Measurements from ENCODE around the gene KRTAP4-12.
"Not testable (repeated sequence)": the region's sequence is repeated elsewhere in the genome, so short reads cannot be mapped to it uniquely, and the experiment has no call there.

The KRTAP4-12 gene

GRCh38 chr17:41123991-41124371, at the start of gene KRTAP4-12:
TSS of gene KRTAP4-12 (minus strand) at chr17:41124182. CDS start at chr17:41124122, 60 bp downstream.
- not testable (repeated sequence) for DNase-seq

DNA sequence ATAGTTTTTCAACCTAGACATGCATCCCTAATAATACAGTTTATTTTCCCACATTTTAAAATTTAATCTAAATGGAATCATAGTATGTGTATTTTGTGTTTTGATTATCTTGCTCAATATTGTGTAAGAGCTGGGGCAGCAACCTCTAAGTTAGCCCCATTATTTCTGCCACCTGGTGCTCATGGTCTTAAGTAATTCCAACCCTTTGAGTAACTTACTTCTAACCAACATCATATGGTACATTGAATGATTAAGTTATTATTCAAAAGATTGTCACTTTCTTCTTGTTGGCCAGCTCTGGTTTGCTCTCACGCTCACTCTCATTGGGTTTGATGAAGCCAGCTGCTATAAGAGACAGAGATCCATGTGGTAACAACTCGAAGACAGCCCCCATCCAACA, 47.9 kb upstream of the KRTAP4-12 start:
- no peak for DNase-seq

- no peak for DNase-seq
Measured at GRCh38 chr17:41168121-41168520, 44.1 kb upstream of the KRTAP4-12 start, which contains the start of gene KRTAP4-3. TSS of gene KRTAP4-3 (minus strand) at chr17:41168221. CDS start at chr17:41168172, 49 bp downstream.

- no peak for DNase-seq
Measured at GRCh38 chr17:41167561-41167960, 43.6 kb upstream of the KRTAP4-12 start.

DNA sequence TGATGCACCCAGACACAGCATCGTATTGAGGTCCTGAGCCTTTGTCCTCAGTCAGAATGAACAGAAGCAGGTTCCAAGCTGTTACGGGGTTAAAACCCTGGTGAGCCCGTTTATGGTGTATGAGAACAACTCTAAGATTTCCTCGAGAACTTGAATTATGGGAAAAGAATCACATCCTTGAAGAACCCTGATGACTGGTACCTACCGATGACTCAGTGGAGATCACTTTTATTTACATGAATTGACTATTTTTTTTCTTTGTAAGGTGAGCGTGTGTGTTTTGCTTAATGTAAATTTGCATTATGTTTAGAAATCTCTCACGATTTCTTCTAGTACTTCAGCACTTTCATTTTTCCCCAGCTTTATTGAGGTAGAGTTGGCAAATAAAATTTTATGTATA, 39.8 kb upstream of the KRTAP4-12 start:
- DNase-seq = no peak

- DNase-seq = no peak
Measured at GRCh38 chr17:41160648-41161047, 36.7 kb upstream of the KRTAP4-12 start, which contains the start of gene KRTAP4-4. TSS of gene KRTAP4-4 (minus strand) at chr17:41160748. CDS start at chr17:41160691, 57 bp downstream.

DNA sequence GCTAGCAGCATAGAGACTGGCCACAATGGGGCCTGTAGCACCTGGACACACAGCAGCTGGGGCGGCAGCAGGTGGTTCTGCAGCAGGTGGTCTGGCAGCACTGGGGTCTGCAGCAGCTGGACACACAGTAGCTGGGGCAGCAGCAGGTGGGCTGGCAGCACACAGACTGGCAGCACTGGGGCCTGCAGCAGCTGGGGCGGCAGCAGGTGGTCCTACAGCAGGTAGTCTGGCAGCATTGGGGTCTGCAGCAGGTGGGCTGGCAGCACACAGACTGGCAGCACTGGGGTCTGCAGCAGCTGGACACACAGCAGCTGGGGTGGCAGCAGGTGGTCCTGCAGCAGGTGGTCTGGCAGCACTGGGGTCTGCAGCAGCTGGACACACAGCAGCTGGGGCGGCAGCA, 36.2 kb upstream of the KRTAP4-12 start:
- DNase-seq = not testable (repeated sequence)

GRCh38 chr17:41153856-41154255, 29.9 kb upstream of the KRTAP4-12 start:
- no peak for DNase-seq

GRCh38 chr17:41151525-41151924, 27.5 kb upstream of the KRTAP4-12 start:
- DNase-seq = no peak

DNA sequence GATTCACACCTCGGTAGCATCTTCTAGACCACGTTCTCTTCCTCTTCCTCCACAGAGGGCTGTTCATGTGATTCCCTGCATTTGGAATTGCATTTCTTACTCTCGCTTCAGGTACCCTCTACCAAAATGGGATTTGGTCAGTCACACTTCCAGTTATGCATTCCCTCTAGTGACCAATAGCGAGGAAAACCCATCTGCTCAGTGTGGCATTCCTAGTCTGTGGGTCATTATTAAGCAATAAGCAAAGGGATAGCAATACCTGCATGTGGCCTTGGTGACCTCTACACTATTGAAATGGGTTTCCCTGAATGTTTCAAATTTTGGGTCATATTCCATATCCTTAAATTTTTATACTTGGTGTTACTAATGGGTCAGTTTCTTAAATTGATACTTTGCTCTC, 26.0 kb upstream of the KRTAP4-12 start:
- DNase-seq = no peak

- no peak for DNase-seq
Measured at GRCh38 chr17:41149652-41149985, 25.6 kb upstream of the KRTAP4-12 start, which contains the start of gene KRTAP4-5. TSS of gene KRTAP4-5 (minus strand) at chr17:41149825. CDS start at chr17:41149767, 58 bp downstream.

DNA sequence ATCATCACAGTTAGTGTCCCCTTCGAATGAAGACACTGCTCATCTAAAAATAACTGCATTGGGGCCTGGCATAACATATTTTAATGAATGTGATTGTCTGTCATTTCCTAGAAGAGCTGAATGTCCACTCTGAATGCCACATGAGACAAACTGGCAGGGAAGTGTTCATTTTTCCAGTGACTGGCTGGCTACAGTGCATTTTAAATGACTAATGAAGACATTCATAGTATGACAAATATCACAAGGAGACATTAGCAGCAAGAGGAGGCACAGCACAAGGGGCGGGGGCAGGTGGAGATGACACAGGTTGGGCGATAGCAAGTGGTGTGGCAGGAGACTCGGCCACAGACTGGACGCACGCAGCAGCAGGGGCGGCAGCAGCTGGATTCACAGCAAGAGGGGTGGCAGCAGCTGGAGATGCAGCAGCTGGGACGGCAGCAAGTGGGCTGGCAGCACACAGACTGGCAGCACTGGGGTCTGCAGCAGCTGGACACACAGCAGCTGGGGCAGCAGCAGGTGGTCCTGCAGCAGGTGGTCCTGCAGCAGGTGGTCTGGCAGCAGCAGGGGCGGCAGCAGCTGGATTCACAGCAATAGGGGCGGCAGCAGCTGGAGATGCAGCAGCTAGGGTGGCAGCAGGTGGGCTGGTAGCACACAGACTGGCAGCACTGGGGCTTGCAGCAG, 25.1 kb upstream of the KRTAP4-12 start:
- DNase-seq = not testable (repeated sequence)

DNA sequence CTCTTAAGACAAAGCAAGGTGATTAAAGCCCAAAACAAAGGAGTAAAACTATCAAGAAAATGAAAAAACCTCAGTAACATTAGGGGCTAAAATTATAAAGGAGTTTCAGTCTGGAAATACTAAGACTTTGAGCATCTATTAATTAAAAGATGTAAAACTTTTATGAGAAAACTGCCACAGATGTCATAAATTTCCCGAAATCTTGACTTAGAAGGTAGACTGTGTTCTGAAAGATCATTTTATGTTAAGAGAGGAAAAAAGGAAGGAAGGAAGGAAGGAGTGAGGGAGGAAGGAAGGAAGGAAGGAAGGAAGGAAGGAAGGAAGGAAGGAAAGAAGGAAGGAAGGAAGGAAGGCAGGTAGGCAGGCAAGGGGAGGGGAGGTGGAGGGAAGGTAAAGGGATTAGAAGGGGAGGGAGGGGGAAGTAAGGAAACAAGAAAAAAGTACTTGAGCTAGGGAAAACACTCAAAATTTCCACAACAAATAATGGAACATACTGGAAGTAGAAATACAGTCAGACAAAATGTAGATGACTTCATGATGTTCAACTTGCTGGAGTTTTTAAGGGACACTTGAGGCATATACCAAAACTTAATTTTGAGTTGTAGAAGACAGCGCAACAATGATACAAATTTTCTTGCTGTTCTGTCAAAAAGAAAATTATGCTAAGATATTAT, 23.7 kb upstream of the KRTAP4-12 start:
- no peak for DNase-seq

GRCh38 chr17:41145261-41145660, 21.3 kb upstream of the KRTAP4-12 start:
- DNase-seq = no peak

DNA sequence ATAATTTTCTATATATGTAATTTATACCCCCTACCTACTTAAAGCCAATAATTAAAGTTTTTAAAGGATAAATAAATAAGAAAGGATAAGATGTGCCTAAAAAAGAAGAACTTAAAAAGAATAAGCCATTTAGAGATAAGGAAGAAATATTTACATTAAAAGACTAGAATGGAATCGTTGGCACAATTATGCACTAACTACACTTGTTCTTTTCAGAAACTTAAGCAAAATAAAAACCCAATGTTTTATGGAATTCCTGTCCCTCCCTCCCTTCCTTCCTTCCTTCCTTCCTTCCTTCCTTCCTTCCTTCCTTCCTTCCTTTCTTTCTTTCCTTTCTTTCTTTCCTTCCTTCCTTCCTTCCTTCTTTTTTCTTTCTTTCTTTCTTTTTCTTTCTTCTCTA, 20.9 kb upstream of the KRTAP4-12 start:
- DNase-seq = no peak

GRCh38 chr17:41141361-41141760, 17.4 kb upstream of the KRTAP4-12 start:
- DNase-seq = no peak

- DNase-seq = no peak
Measured at GRCh38 chr17:41140360-41141131, 16.6 kb upstream of the KRTAP4-12 start, which contains the start of gene KRTAP4-6. TSS of gene KRTAP4-6 (minus strand) at chr17:41140544. CDS start at chr17:41140487, 57 bp downstream.

DNA sequence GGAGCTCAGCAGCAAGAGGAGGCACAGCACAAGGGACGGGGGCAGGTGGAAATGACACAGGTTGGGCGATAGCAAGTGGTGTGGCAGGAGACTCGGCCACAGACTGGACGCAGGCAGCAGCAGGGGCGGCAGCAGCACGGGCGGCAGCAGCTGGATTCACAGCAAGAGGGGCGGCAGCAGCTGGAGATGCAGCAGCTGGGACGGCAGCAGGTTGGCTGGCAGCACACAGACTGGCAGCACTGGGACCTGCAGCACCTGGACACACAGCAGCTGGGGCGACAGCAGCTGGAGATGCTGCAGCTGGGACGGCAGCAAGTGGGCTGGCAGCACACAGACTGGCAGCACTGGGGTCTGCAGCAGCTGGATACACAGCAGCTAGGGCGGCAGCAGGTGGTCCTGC, 15.9 kb upstream of the KRTAP4-12 start:
- DNase-seq = not testable (repeated sequence)

DNA sequence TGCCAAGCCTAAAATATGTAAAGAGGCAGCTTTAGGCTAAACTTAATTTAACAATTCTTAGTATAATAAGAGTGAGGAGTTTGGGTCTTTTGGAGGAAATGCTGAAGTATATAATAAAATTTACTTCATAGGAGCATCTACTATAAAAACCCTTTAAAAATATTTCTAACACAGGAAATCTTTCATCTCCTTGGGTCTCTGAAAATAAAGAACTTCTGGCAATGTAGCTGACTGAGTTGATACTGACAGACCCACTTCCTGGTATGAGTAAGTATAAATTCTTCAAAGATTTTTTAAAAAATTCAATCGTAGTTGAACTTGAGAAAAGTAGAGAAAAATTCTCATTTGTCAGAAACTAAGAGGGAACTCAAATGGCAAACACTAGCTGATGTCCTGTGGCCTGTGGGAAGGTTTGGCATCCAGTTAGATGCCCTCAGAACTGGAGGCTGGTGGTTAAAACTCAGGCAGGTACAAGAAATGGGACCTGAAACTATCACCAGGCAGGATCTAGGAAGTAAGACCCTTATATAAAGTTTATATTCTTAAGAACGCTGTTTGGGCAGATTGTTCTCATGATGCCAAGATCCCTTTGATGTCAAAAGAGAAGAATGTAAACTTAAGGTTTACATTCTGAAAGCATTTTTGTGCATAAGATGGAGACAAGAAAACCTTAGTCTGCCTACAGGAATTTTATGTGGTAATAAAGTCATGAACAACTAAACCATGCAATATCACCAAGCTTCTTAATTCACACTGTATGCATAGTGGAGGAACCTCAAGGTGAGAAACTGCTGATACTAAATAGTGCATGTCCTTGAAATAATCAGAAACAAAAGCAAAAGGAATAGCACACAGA, 10.1 kb upstream of the KRTAP4-12 start:
- DNase-seq = no peak

DNA sequence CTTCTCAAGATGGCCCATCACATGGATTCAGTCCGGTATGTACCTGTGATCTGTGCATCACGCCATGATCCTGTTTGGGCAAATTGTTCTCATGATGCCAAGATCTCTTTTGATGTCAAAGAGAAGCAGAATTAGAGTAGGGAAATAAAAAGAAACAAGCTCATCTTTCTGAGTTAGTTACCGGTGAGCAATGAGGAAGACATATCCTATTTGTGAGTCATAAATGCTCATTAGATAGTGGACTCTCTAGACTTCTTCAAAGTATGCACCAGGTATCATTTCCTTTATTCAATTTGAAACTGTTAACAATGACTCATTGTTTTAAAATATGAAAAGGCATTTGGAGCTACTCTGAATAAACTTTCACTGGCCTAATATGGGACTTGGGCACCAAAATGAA, 8.0 kb upstream of the KRTAP4-12 start:
- no peak for DNase-seq

GRCh38 chr17:41127371-41127770, 3.4 kb upstream of the KRTAP4-12 start:
- DNase-seq = no peak

DNA sequence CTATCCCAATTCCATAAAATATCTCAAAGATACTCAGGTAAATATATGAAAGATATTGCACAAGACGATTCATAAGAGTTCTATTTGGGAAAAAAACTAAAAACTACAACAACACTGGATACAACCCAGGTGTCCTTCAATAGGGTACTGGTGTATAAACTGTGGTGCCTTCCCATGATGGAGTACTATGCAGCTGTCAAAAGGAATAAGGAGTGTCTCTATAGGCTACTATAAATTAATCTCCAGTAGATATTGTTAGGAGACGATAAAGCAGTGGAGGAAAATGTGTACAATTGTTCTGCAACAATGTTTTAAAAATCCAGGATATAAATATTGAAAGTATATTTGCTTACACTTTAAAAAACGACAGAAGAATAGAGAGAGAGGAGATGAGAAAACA, 2.4 kb upstream of the KRTAP4-12 start:
- DNase-seq = no peak

DNA sequence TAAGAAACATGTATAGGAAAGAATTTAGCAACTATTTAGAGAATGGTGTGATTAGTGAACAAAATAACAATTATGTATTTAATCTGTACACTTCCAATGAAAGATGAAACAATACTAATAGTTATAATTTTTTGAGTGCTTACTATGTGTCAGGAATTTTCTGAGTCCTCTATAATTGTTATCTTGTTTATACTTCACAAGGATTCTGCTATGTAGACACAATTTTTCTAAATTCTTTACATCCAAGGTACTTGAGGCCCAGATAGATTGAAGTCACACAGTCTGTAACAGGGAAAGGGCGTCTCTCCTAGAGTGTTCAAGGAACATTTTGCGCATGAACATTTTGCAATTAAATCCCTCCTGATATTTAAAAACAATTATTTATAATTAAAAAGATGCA, 1.1 kb upstream of the KRTAP4-12 start:
- no peak for DNase-seq
